HG03064 (cell line): ENCODE data around the gene MRNIP.

ENCODE experiments used
- ATAC-seq: cut with Tn5 transposase; IDR thresholded peaks from one replicate; pipeline ENCODE4 v1.9.1; 2021; ENCODE audit warnings: low read depth; ENCODE audit not compliant: unreplicated experiment

The MRNIP gene

GRCh38 chr5:179858586-179859427, at the start of gene MRNIP:
TSS of gene MRNIP (minus strand) at chr5:179858817. CDS start at chr5:179858796, 21 bp downstream.
- ATAC-seq, result peak; percentile 96

GRCh38 chr5:179907556-179908324, 49.1 kb upstream of the MRNIP start, which contains the start of gene TBC1D9B:
TSS of gene TBC1D9B (minus strand) at chr5:179907897. CDS start at chr5:179907821, 76 bp downstream.
- peak; percentile 83 for ATAC-seq

- peak; percentile 9 for ATAC-seq
These were observed 48.4 kb upstream of the MRNIP start for GRCh38 chr5:179906795-179907555.

- ATAC-seq, result no peak
These were observed 47.7 kb upstream of the MRNIP start for GRCh38 chr5:179906294-179906794.

GRCh38 chr5:179905161-179905560, 46.5 kb upstream of the MRNIP start:
- no peak for ATAC-seq

GRCh38 chr5:179904463-179905160, 46.0 kb upstream of the MRNIP start:
- ATAC-seq, result no peak

- ATAC-seq, result no peak
These were observed 44.1 kb upstream of the MRNIP start for GRCh38 chr5:179902763-179903158.

- no peak for ATAC-seq
These were observed 43.5 kb upstream of the MRNIP start for GRCh38 chr5:179901915-179902762.

GRCh38 chr5:179901462-179901861, 42.8 kb upstream of the MRNIP start:
- no peak for ATAC-seq

GRCh38 chr5:179900711-179901110, 42.1 kb upstream of the MRNIP start:
- ATAC-seq, result no peak

- no peak for ATAC-seq
These were observed 41.6 kb upstream of the MRNIP start for GRCh38 chr5:179900206-179900605.

- ATAC-seq, result no peak
These were observed 37.2 kb upstream of the MRNIP start for GRCh38 chr5:179895861-179896260.

- ATAC-seq, result no peak
These were observed 35.6 kb upstream of the MRNIP start for GRCh38 chr5:179893958-179894895.

GRCh38 chr5:179893076-179893957, 34.7 kb upstream of the MRNIP start:
- ATAC-seq, result no peak

GRCh38 chr5:179892255-179892654, 33.6 kb upstream of the MRNIP start:
- ATAC-seq, result no peak

- ATAC-seq, result no peak
These were observed 32.4 kb upstream of the MRNIP start for GRCh38 chr5:179890751-179891682.
